ENCODE measurements around the gene MARCHF2. TPM values are rescaled to one million over a fixed set of nuclear protein-coding genes. Genes with fewer than 3 reads are reported as not detected.
A peak's percentile ranks its signal among the peaks of the same experiment; 100 is the strongest.

MARCHF2 gene
- polyA plus RNA-seq, 3 donors: 47.8 to 117 (median 90.8) TPM

GRCh38 chr19:8487137-8487851 lies 74.2 kb downstream of the MARCHF2 start:
- Mint-ChIP-seq H3K4me3 (peak overlapping the region; percentile 24 to 76), H3K9me3 (peaks cover 0 to 8% (median 7%) of the 10 kb centered on the region in 7 donors), H3K4me1 (peaks cover 79% of the 10 kb centered on the region), H3K27me3 (ENCODE audit: low read depth in 3 of 3) (peaks cover 0 to 6% (median 2%) of the 10 kb centered on the region in 3 donors), H3K27ac (peak overlapping the region; percentile 97 to 99 (median 98)), H3K36me3 (peaks cover 77 to 94% of the 10 kb centered on the region in 2 donors)
- Histone ChIP-seq H3K9ac (ENCODE audit: insufficient read depth, low read length, poor library complexity, severe bottlenecking) (peak overlapping the region; percentile 49), H3K36me3 (replicated peaks in 1 of 2; ENCODE audit: control insufficient read depth in 1 of 2, insufficient read depth in 2 of 2, low read length in 2 of 2) (peaks cover 63 to 77% of the 10 kb centered on the region in 2 donors), H3K79me2 (ENCODE audit: insufficient read depth, low read length) (peaks cover 60% of the 10 kb centered on the region), H3K4me2 (replicated peaks; ENCODE audit: extremely low read depth, low read length, poor library complexity, severe bottlenecking) (peak overlapping the region; percentile 55), H3K4me3 (replicated peaks in 1 of 3; ENCODE audit: low read depth in 2 of 3, low read length in 3 of 3) (peak overlapping the region in 1 of 3 experiments; percentile 37), H3K9me3 (replicated peaks in 1 of 2; ENCODE audit: control insufficient read depth in 1 of 2, insufficient read depth in 1 of 2, low read length in 2 of 2) (peaks cover 0 to 6% of the 10 kb centered on the region in 2 donors), H4K20me1 (ENCODE audit: insufficient read depth, low read length) (peaks cover 48% of the 10 kb centered on the region), H2AFZ (ENCODE audit: insufficient read depth, low read depth, low read length, poor library complexity, severe bottlenecking) (no peak overlapping the region), H3K4me1 (ENCODE audit: control insufficient read depth in 1 of 2, insufficient read depth in 2 of 2, low read length in 2 of 2) (peaks cover 84 to 88% of the 10 kb centered on the region in 2 donors), H3K27ac (ENCODE audit: low read depth in 1 of 2, low read length in 2 of 2) (peak overlapping the region; percentile 92 to 93), H3K27me3 (ENCODE audit: control insufficient read depth in 2 of 2, insufficient read depth in 2 of 2, low read length in 2 of 2) (no peaks in the 10 kb centered on the region)
- WGBS (ENCODE audit: insufficient coverage): 3% methylated on average over 7 of the region's 13 CpGs
- intact Hi-C loops (cut with micrococcal nuclease): loop anchor here in 1 of 2 donors (1.0 to 5.0 kb wide), 2 partner anchors 15 to 80 kb away; partner anchors contain the start of gene PRAM1
- TF ChIP-seq CTCF (IDR thresholded peaks at IDR 0.05): no peak
- peak; percentile 90 to 98 (median 97) for DNase-seq

- Histone ChIP-seq H3K27me3 (ENCODE audit: control insufficient read depth in 2 of 2, insufficient read depth in 2 of 2, low read length in 2 of 2) (no peaks in the 10 kb centered on the region), H3K27ac (ENCODE audit: low read depth in 1 of 2, low read length in 2 of 2) (peak overlapping the region; percentile 92 to 93), H3K9ac (ENCODE audit: insufficient read depth, low read length, poor library complexity, severe bottlenecking) (no peak overlapping the region), H3K36me3 (replicated peaks in 1 of 2; ENCODE audit: control insufficient read depth in 1 of 2, insufficient read depth in 2 of 2, low read length in 2 of 2) (peaks cover 72 to 77% of the 10 kb centered on the region in 2 donors), H3K4me2 (replicated peaks; ENCODE audit: extremely low read depth, low read length, poor library complexity, severe bottlenecking) (peak overlapping the region; percentile 55), H2AFZ (ENCODE audit: insufficient read depth, low read depth, low read length, poor library complexity, severe bottlenecking) (no peak overlapping the region), H3K4me1 (ENCODE audit: control insufficient read depth in 1 of 2, insufficient read depth in 2 of 2, low read length in 2 of 2) (peaks cover 94 to 98% of the 10 kb centered on the region in 2 donors), H3K4me3 (replicated peaks in 1 of 3; ENCODE audit: low read depth in 2 of 3, low read length in 3 of 3) (peak overlapping the region in 1 of 3 experiments; percentile 29), H3K9me3 (replicated peaks in 1 of 2; ENCODE audit: control insufficient read depth in 1 of 2, insufficient read depth in 1 of 2, low read length in 2 of 2) (peaks cover 0 to 6% of the 10 kb centered on the region in 2 donors), H4K20me1 (ENCODE audit: insufficient read depth, low read length) (peaks cover 40% of the 10 kb centered on the region), H3K79me2 (ENCODE audit: insufficient read depth, low read length) (peaks cover 61% of the 10 kb centered on the region)
- DNase-seq: no peak
- intact Hi-C loops (cut with micrococcal nuclease): loop anchor here in 1 of 2 donors (5.0 kb wide), 1 partner anchor 79 kb away; no protein-coding TSS in a partner anchor
- 61% methylated on average over 5 of the region's 15 CpGs for WGBS (ENCODE audit: insufficient coverage)
- Mint-ChIP-seq H3K4me3 (peak overlapping the region in 1 of 2 donors; percentile 40), H3K27ac (peak overlapping the region; percentile 97 to 99 (median 98)), H3K36me3 (peaks cover 75 to 94% of the 10 kb centered on the region in 2 donors), H3K9me3 (peaks cover 0 to 8% (median 7%) of the 10 kb centered on the region in 7 donors), H3K4me1 (peaks cover 85% of the 10 kb centered on the region), H3K27me3 (ENCODE audit: low read depth in 3 of 3) (peaks cover 0 to 6% (median 2%) of the 10 kb centered on the region in 3 donors)
- no peak for TF ChIP-seq CTCF (IDR thresholded peaks at IDR 0.05)
Observed at GRCh38 chr19:8488365-8488764, 75.3 kb downstream of the MARCHF2 start.

Small RNA genes lying within 50 kb of the gene (small RNA-seq; reads per million reads assigned to genes)
- not detected for gene MIR4999 (ENCODE audit: insufficient read length, low read depth)

Other genes starting within 250 kb of the MARCHF2 start
- 10 to 100 TPM; 11.4 to 12.1 (median 12.0) TPM for gene CERS4, start 203.9 kb upstream of the MARCHF2 start, polyA plus RNA-seq
- gene CD320, start 104.9 kb upstream of the MARCHF2 start, polyA plus RNA-seq: 1 to 10 TPM in 2 of 3 donors, under 1 TPM in 1; 0.72 to 2.5 (median 1.0) TPM
- 100 to 1,000 TPM in 2 of 3 donors, 10 to 100 TPM in 1; 49.9 to 153 (median 133) TPM for gene NDUFA7, start 91.9 kb upstream of the MARCHF2 start, polyA plus RNA-seq
- gene RPS28, start 91.8 kb upstream of the MARCHF2 start, polyA plus RNA-seq: 1,000 to 10,000 TPM in 1 of 3 donors, 100 to 1,000 TPM in 2; 539 to 1,104 (median 984) TPM
- gene KANK3, start 70.0 kb upstream of the MARCHF2 start, polyA plus RNA-seq: under 1 TPM in 1 of 3 donors, not detected in 2; 0.15 TPM
- gene ANGPTL4, start 49.1 kb upstream of the MARCHF2 start, polyA plus RNA-seq: not detected
- 100 to 1,000 TPM in 1 of 3 donors, 10 to 100 TPM in 2; 36.5 to 128 (median 45.4) TPM for gene RAB11B, start 22.9 kb upstream of the MARCHF2 start, polyA plus RNA-seq
- 100 to 1,000 TPM in 2 of 3 donors, 10 to 100 TPM in 1; 77.0 to 121 (median 116) TPM for gene HNRNPM, start 31.7 kb downstream of the MARCHF2 start, polyA plus RNA-seq
- 100 to 1,000 TPM in 1 of 3 donors, 10 to 100 TPM in 2; 43.3 to 264 (median 69.0) TPM for gene PRAM1, start 89.3 kb downstream of the MARCHF2 start, polyA plus RNA-seq
- 10 to 100 TPM in 1 of 3 donors, 1 to 10 TPM in 2; 4.1 to 21.1 (median 4.7) TPM for gene ZNF414, start 100.9 kb downstream of the MARCHF2 start, polyA plus RNA-seq
- 100 to 1,000 TPM; 121 to 707 (median 197) TPM for gene MYO1F, start 164.1 kb downstream of the MARCHF2 start, polyA plus RNA-seq
- 1 to 10 TPM in 1 of 3 donors, not detected in 2; 2.3 TPM for gene ADAMTS10, start 197.4 kb downstream of the MARCHF2 start, polyA plus RNA-seq
- not detected for gene NFILZ, start 217.3 kb downstream of the MARCHF2 start, polyA plus RNA-seq

All from CD14-positive monocyte (primary cell).